H1 (cell line): ENCODE results near the gene LCOR. TPM values are rescaled to one million over a fixed set of nuclear protein-coding genes. Genes with fewer than 3 reads are reported as not detected.

ENCODE experiments used
- CTCF ChIA-PET: fragments of 300-600 bp; sonication (Branson Sonifier 250); formaldehyde crosslinking; loops from one replicate; lab custom pipeline; 2021; ENCODE audit not compliant: partially characterized antibody; lab: Charles Lee
- POLR2A ChIA-PET: fragments of 300-600 bp; sonication (Branson Sonifier 250); formaldehyde crosslinking; loops from one replicate; lab custom pipeline; 2021; ENCODE audit warnings: inconsistent platforms; ENCODE audit not compliant: partially characterized antibody; lab: Charles Lee
- DNase-seq, 2 experiments: peaks; one replicate each; pipeline versions ENCODE4 v3.0.0 to v3.0.0-alpha.2; 2010 to 2022; ENCODE audit warnings: low spot score in 2 of 2, low read depth in 1 of 2, mixed read lengths in 1 of 2
- FAIRE-seq: peaks from 2 replicates; lab custom pipeline; 2011; peaks lifted over from hg19 to GRCh38; lab: Jason Lieb, UNC
- H2AFZ ChIP-seq: 2 replicates; pipeline ENCODE4 v1.8.1; 2012; ENCODE audit warnings: low read length, inconsistent platforms
- H2AK5ac ChIP-seq: 2 replicates; pipeline ENCODE4 v1.6.1; 2013; ENCODE audit warnings: low read depth, low read length
- H2BK120ac ChIP-seq: replicated peaks from 2 replicates; pipeline ENCODE3; 2013; ENCODE audit warnings: low read depth, low read length, inconsistent platforms
- H2BK12ac ChIP-seq: 2 replicates; pipeline ENCODE4 v1.6.1; 2013; ENCODE audit warnings: low read depth, low read length
- H2BK15ac ChIP-seq: 2 replicates; pipeline ENCODE4 v1.6.1; 2013; ENCODE audit warnings: low read length
- H2BK20ac ChIP-seq: 2 replicates; pipeline ENCODE4 v1.6.1; 2013; ENCODE audit warnings: low read length
- H2BK5ac ChIP-seq: 2 replicates; pipeline ENCODE4 v1.6.1; 2013; ENCODE audit warnings: low read depth, low read length
- H3K14ac ChIP-seq: 2 replicates; pipeline ENCODE4 v1.6.1; 2013; ENCODE audit warnings: inconsistent platforms; ENCODE audit not compliant: insufficient read length
- H3K18ac ChIP-seq: 2 replicates; pipeline ENCODE4 v1.6.1; 2013; ENCODE audit warnings: low read length; ENCODE audit errors: extremely low read depth
- H3K23ac ChIP-seq: 2 replicates; pipeline ENCODE4 v1.6.1; 2013; ENCODE audit warnings: inconsistent platforms; ENCODE audit not compliant: insufficient read length
- H3K23me2 ChIP-seq: 2 replicates; pipeline ENCODE4 v1.6.1; 2013; ENCODE audit warnings: low read depth, low read length
- H3K27ac ChIP-seq: 2 replicates; pipeline ENCODE4 v1.6.1; 2011; ENCODE audit warnings: low read depth, low read length, inconsistent platforms
- H3K27me3 ChIP-seq, 4 experiments: replicated peaks in 1 of 4; 1 replicate in 1 of 4; 2 replicates in 3 of 4; pipeline versions ENCODE4 v1.6.1 to v1.8.1; 2011 to 2013; ENCODE audit warnings: low read length in 3 of 4, mild to moderate bottlenecking in 3 of 4, inconsistent platforms in 2 of 4, mixed read lengths in 2 of 4, moderate library complexity in 1 of 4; ENCODE audit not compliant: control insufficient read depth in 3 of 4, insufficient read depth in 3 of 4; ENCODE audit errors: extremely low read depth in 1 of 4
- H3K36me3 ChIP-seq, 4 experiments: 2 replicates each; pipeline versions ENCODE4 v1.6.1 to v1.8.1; 2011 to 2013; ENCODE audit warnings: mild to moderate bottlenecking in 4 of 4, low read length in 3 of 4, moderate library complexity in 2 of 4, control low read depth in 1 of 4, inconsistent platforms in 1 of 4; ENCODE audit not compliant: insufficient read depth in 4 of 4, control insufficient read depth in 2 of 4
- H3K4ac ChIP-seq: replicated peaks from 2 replicates; pipeline ENCODE3; 2013; ENCODE audit warnings: low read length, low read depth, mixed read lengths, inconsistent platforms; ENCODE audit not compliant: insufficient read length
- H3K4me1 ChIP-seq, 4 experiments: replicated peaks in 1 of 4; 1 replicate in 1 of 4; 2 replicates in 3 of 4; pipeline versions ENCODE4 v1.6.1 to v1.8.1; 2011 to 2013; ENCODE audit warnings: low read length in 3 of 4, inconsistent platforms in 2 of 4, mixed read lengths in 1 of 4; ENCODE audit not compliant: insufficient read depth in 4 of 4, control insufficient read depth in 3 of 4
- H3K4me2 ChIP-seq, 2 experiments: 2 replicates each; pipeline versions ENCODE4 v1.6.1 to v1.8.1; 2011 to 2013; ENCODE audit warnings: low read depth in 2 of 2, low read length in 2 of 2, control low read depth in 1 of 2, inconsistent platforms in 1 of 2, mild to moderate bottlenecking in 1 of 2; ENCODE audit not compliant: insufficient read depth in 1 of 2
- H3K4me3 ChIP-seq, 4 experiments: fragments of 200-600, 300-600 bp in 1 of 4; sonication (generic), shearing (Covaris generic), sonication (Bioruptor Twin) in 1 of 4; 2 replicates each; pipeline versions ENCODE4 v1.5.1 to v1.8.1; 2011 to 2016; ENCODE audit warnings: low read length in 4 of 4, low read depth in 3 of 4, control low read depth in 2 of 4, inconsistent platforms in 2 of 4, mild to moderate bottlenecking in 2 of 4, mixed read lengths in 1 of 4, moderate library complexity in 1 of 4; ENCODE audit not compliant: insufficient read depth in 2 of 4; ENCODE audit errors: extremely low read depth in 1 of 4
- H3K56ac ChIP-seq: replicated peaks from 2 replicates; pipeline ENCODE3; 2013; ENCODE audit warnings: low read depth, mild to moderate bottlenecking, mixed read lengths, low read length, inconsistent platforms; ENCODE audit not compliant: insufficient read length
- H3K79me1 ChIP-seq: 2 replicates; pipeline ENCODE4 v1.6.1; 2013; ENCODE audit warnings: low read depth, low read length, control low read depth
- H3K79me2 ChIP-seq, 2 experiments: 2 replicates each; pipeline versions ENCODE4 v1.6.1 to v1.8.1; 2012 to 2013; ENCODE audit warnings: low read length in 2 of 2, mild to moderate bottlenecking in 2 of 2, inconsistent platforms in 1 of 2; ENCODE audit not compliant: insufficient read depth in 2 of 2, control insufficient read depth in 1 of 2
- H3K9ac ChIP-seq, 4 experiments: replicated peaks in 1 of 4; 1 replicate in 1 of 4; 2 replicates in 3 of 4; pipeline versions ENCODE4 v1.6.1 to v1.8.1; 2011 to 2013; ENCODE audit warnings: low read depth in 3 of 4, low read length in 3 of 4, control low read depth in 2 of 4, mild to moderate bottlenecking in 2 of 4, moderate library complexity in 2 of 4, inconsistent platforms in 1 of 4; ENCODE audit errors: extremely low read depth in 1 of 4
- H3K9me3 ChIP-seq, 2 experiments: 2 replicates each; pipeline versions ENCODE4 v1.6.1 to v1.8.1; 2012 to 2013; ENCODE audit warnings: mild to moderate bottlenecking in 2 of 2, moderate library complexity in 2 of 2, control low read depth in 1 of 2, inconsistent platforms in 1 of 2, low read depth in 1 of 2, low read length in 1 of 2, mixed read lengths in 1 of 2; ENCODE audit not compliant: insufficient read depth in 2 of 2
- H4K20me1 ChIP-seq, 2 experiments: replicated peaks in 1 of 2; 2 replicates each; pipeline versions ENCODE3 to v1.8.1; 2011 to 2013; ENCODE audit warnings: inconsistent platforms in 2 of 2, low read length in 2 of 2, mild to moderate bottlenecking in 1 of 2; ENCODE audit not compliant: insufficient read depth in 2 of 2, control insufficient read depth in 1 of 2
- H4K5ac ChIP-seq: 2 replicates; pipeline ENCODE4 v1.6.1; 2013; ENCODE audit warnings: low read length, low read depth, mixed read lengths, inconsistent platforms; ENCODE audit not compliant: insufficient read length
- H4K8ac ChIP-seq: 2 replicates; pipeline ENCODE4 v1.8.0; 2013; ENCODE audit warnings: mild to moderate bottlenecking, moderate library complexity, low read length, inconsistent platforms; ENCODE audit not compliant: insufficient read depth; ENCODE audit errors: extremely low read depth
- H4K91ac ChIP-seq: replicated peaks from 2 replicates; pipeline ENCODE3; 2013; ENCODE audit warnings: low read length, mixed read lengths, inconsistent platforms; ENCODE audit not compliant: insufficient read length
- ATF3 ChIP-seq: IDR thresholded peaks from 2 replicates; pipeline ENCODE4 v1.6.1; 2011; ENCODE audit warnings: low read depth, mild to moderate bottlenecking, low read length; ENCODE audit not compliant: insufficient read depth
- CBX8 ChIP-seq: fragments of 300-800, 300-1000 bp; sonication (generic); IDR thresholded peaks from 2 replicates; pipeline ENCODE4 v1.7.1; 2016; ENCODE audit warnings: low read depth, low read length, borderline replicate concordance
- CEBPB ChIP-seq: IDR thresholded peaks from 2 replicates; pipeline ENCODE4 v1.6.1; 2012; ENCODE audit warnings: low read depth, low read length
- CREB1 ChIP-seq: IDR thresholded peaks from 2 replicates; pipeline ENCODE4 v1.6.1; 2012; ENCODE audit warnings: inconsistent platforms
- CTBP2 ChIP-seq: IDR thresholded peaks from 2 replicates; pipeline ENCODE4 v1.7.0; 2011; ENCODE audit warnings: borderline replicate concordance, mild to moderate bottlenecking, moderate library complexity, mixed read lengths, low read length; ENCODE audit not compliant: insufficient read depth, insufficient read length
- EZH2 ChIP-seq: fragments of 200-600 bp; sonication (generic); IDR thresholded peaks from 2 replicates; pipeline ENCODE4 v1.7.1; 2012; ENCODE audit warnings: low read depth, mild to moderate bottlenecking, moderate library complexity, low read length, inconsistent platforms; ENCODE audit not compliant: severe bottlenecking
- JUND ChIP-seq: IDR thresholded peaks from 2 replicates; pipeline ENCODE4 v1.6.1; 2011; ENCODE audit warnings: mild to moderate bottlenecking, improper control_type of control experiment, low read length
- PHF8 ChIP-seq: fragments of 200-600 bp; sonication (generic); conservative IDR thresholded peaks from 2 replicates; pipeline ENCODE4 v1.7.1; 2012; ENCODE audit warnings: low read depth, mild to moderate bottlenecking, inconsistent platforms, low read length, moderate library complexity
- RAD21 ChIP-seq, 2 experiments: IDR thresholded peaks in 1 of 2; conservative IDR thresholded peaks in 1 of 2; 2 replicates each; pipeline ENCODE4 v1.6.1; 2011; ENCODE audit warnings: low read depth in 2 of 2, low read length in 2 of 2, improper control_type of control experiment in 1 of 2, inconsistent platforms in 1 of 2, mild to moderate bottlenecking in 1 of 2, moderate library complexity in 1 of 2
- RFX5 ChIP-seq: IDR thresholded peaks from 2 replicates; pipeline ENCODE4 v1.6.1; 2011; ENCODE audit warnings: low read depth, low read length, improper control_type of control experiment, borderline replicate concordance
- TCF12 ChIP-seq: IDR thresholded peaks from 2 replicates; pipeline ENCODE4 v1.6.1; 2011; ENCODE audit warnings: low read depth, mild to moderate bottlenecking, low read length
- WGBS, 2 experiments: shearing (Covaris generic) in 1 of 2; methylation state at CpG; one replicate each; pipeline versions ENCODE4 v1.1.6 to v1.1.7; 2013 to 2015; ENCODE audit warnings: low lambda C conversion rate in 2 of 2, mixed read lengths in 2 of 2, inconsistent platforms in 1 of 2, low coverage in 1 of 2, missing lambda C conversion rate in 1 of 2; ENCODE audit not compliant: insufficient replicate concordance in 2 of 2, insufficient coverage in 1 of 2, insufficient read length in 1 of 2; ENCODE audit errors: extremely low coverage in 1 of 2, missing lambda C conversion rate in 1 of 2; 5-methylcytosine and 5-hydroxymethylcytosine counted together
- polyA plus RNA-seq, 7 experiments: library from polyadenylated mRNA; depleted of rRNA in 3 of 7; stranded (reverse) in 5 of 7; unstranded in 2 of 7; fragments of >200 nt in 5 of 7; fragments of 200-250 nt in 2 of 7; gene quantifications; 1 replicate in 5 of 7; 2 replicates in 1 of 7; 4 replicates in 1 of 7; pipeline versions ENCODE4 v1.2.1 to v1.2.3, GENCODE V29; 2011 to 2013; ENCODE audit warnings: missing spikeins in 2 of 7, mixed read lengths in 2 of 7
- total RNA-seq: library from RNA; stranded (reverse); fragmentation: NEBNext Ultra II Directional; extraction: Animal tissue kit (Norgen Biotek cat#: 25700); gene quantifications from 2 replicates; pipeline ENCODE4 v1.2.1, GENCODE V29; 2021

The LCOR gene
- total and polyA plus RNA-seq, 2 of the 8 experiments (the other 6 are each of a cell fraction or from before 2014, with no cell fraction given) = 4.7 to 25.5 TPM

DNA sequence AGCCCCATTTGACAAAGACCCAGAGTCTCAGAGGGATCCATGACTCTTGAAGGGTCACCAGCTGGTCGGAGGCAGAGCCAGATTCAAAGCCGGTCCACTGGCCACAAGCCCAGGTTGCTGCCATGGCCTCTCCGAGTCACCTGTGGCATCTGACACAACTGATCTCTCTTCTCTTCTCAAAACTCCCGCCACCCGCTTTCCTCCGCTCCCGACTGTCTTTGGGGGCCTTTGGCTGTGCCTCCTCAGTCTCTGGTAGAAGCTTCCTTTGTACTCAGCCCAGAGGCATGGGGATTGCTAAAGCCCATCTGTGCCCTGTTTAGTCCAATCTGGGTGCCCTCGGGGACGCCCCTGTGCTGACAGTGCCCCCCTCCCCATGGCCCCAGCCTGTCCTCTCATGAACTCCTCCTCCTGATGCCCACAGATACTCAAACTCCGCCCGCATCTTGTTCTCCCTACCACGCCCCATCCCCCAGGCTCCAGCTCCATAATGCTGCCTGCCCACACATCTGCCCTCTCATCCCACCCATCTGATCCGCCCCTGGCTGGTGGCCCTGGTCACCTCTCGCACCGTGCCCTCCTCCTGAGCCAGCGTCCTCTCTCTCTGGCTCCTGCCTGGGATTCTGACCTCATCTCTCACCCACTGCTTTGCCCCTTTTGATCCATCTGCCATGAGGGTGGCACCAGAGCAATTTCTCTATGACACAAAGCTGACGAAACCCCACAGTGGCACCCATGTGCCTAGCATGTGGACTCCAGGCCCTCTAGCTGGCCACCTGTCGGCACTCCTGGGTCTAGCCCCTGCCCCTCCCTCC, 203.1 kb downstream of the LCOR start:
- no peak overlapping the region for H3K9ac ChIP-seq
- no peak for TF ChIP-seq ATF3
- TF ChIP-seq PHF8 = no peak
- TF ChIP-seq CBX8 = no peak
- no peak for TF ChIP-seq EZH2
- TF ChIP-seq RFX5 = no peak
- TF ChIP-seq CTBP2 = no peak
- no peak for TF ChIP-seq JUND
- TF ChIP-seq TCF12 = no peak
- TF ChIP-seq RAD21 (IDR thresholded peaks at IDR 0.05 in 1 of 2, conservative IDR thresholded peaks at IDR 0.05 in 1 of 2; ENCODE audit: low read depth in 2 of 2, low read length in 2 of 2) = no peak
- no peak for TF ChIP-seq CEBPB
- TF ChIP-seq CREB1 = no peak

More for the DNA sequence above, 203.1 kb downstream of the LCOR start:
- Histone ChIP-seq H3K56ac (no peak overlapping the region), H2BK20ac (0 out of 2 replicates have a peak overlapping the region, but pooled peaks have one; percentile 10), H2AK5ac (no peak overlapping the region), H3K36me3 (no peaks in the 10 kb centered on the region), H3K27ac (no peak overlapping the region), H3K79me1 (no peaks in the 10 kb centered on the region), H2BK120ac (no peak overlapping the region), H3K9me3 (no peaks in the 10 kb centered on the region), H2AFZ (no peak overlapping the region), H3K18ac (no peak overlapping the region), H3K79me2 (no peaks in the 10 kb centered on the region), H4K20me1 (no peaks in the 10 kb centered on the region), H3K27me3 (no peaks in the 10 kb centered on the region; a peak in 1 of 7 replicates), H3K4me1 (peaks cover 4 to 20% (median 10%) of the 10 kb centered on the region in 4 experiments), H3K14ac (no peak overlapping the region), H2BK12ac (no peak overlapping the region), H3K4me2 (no peak overlapping the region), H4K5ac (no peak overlapping the region), H2BK5ac (no peak overlapping the region), H3K4me3 (no peak overlapping the region), H2BK15ac (0 out of 2 replicates have a peak overlapping the region, but pooled peaks have one; percentile 29), H4K91ac (no peak overlapping the region), H3K23me2 (no peaks in the 10 kb centered on the region; the same call in 1 of the 2 replicates), H3K4ac (no peak overlapping the region), H3K23ac (no peak overlapping the region), H4K8ac (no peak overlapping the region)
- no peak for FAIRE-seq
- CTCF ChIA-PET = interaction anchor here (1.3 to 9.9 kb wide), 9 partner anchors 11 to 524 kb away, joined by 3 to 129 read pairs (median 8); no protein-coding TSS in a partner anchor
- WGBS, 2 experiments = 90% methylated on average over 18 of the region's 18 CpGs; no CpG with 5 or more reads in 1 of the 2 experiments
- no peak for DNase-seq
- POLR2A ChIA-PET = interaction anchor here (0.7 kb wide), 1 partner anchor 293 kb away, joined by 3 read pairs; no protein-coding TSS in a partner anchor
